Esophagus squamous epithelium (tissue), 5 donors: ENCODE results near the gene PTOV1. TPM values are rescaled to one million over a fixed set of nuclear protein-coding genes. Genes with fewer than 3 reads are reported as not detected.

Experiments used
- DNase-seq: peaks from one replicate; lab custom pipeline; 2025; lab: John Stamatoyannopoulos, UW
- H3K27ac ChIP-seq, 4 donors: fragments of 200-600 bp; sonication (generic); one replicate each; pipeline ENCODE4 v1.5.1; 2016 to 2019; ENCODE audit warnings: mild to moderate bottlenecking in 1 of 4
- H3K27me3 ChIP-seq, 4 donors: fragments of 200-600 bp; sonication (generic); 1 replicate in 3 of 4; 2 replicates in 1 of 4; pipeline versions ENCODE4 v1.5.1 to v1.6.0; 2017 to 2021; ENCODE audit warnings: antibody characterized with exemption in 1 of 4
- H3K36me3 ChIP-seq, 3 donors: fragments of 200-600 bp; sonication (generic); one replicate each; pipeline ENCODE4 v1.5.1; 2016 to 2019
- H3K4me1 ChIP-seq, 3 donors: fragments of 200-600 bp; sonication (generic); one replicate each; pipeline ENCODE4 v1.5.1; 2017 to 2019
- H3K4me3 ChIP-seq, 4 donors: fragments of 200-600 bp; sonication (generic); 1 replicate in 3 of 4; 2 replicates in 1 of 4; pipeline ENCODE4 v1.5.1; 2016 to 2019; ENCODE audit warnings: mild to moderate bottlenecking in 2 of 4, moderate library complexity in 1 of 4
- H3K9me3 ChIP-seq, 3 donors: fragments of 200-600 bp; sonication (generic); one replicate each; pipeline ENCODE4 v1.5.1; 2016 to 2019
- POLR2A ChIP-seq, 4 donors: fragments of 450-650 bp; IDR thresholded peaks; one replicate each; pipeline ENCODE4 v1.6.1; 2017; ENCODE audit warnings: antibody characterized with exemption in 4 of 4, mild to moderate bottlenecking in 4 of 4, moderate library complexity in 3 of 4
- WGBS, 2 donors: methylation state at CpG; one replicate each; pipeline ENCODE4 v1.1.5; 2018; 5-methylcytosine and 5-hydroxymethylcytosine counted together
- intact Hi-C: fragments of 100-400 bp; cut with DNase I; formaldehyde crosslinking; loops from one replicate; pipeline ENCODE4 v1.15.0; 2022
- total RNA-seq, 4 donors: library from RNA; depleted of rRNA; stranded (reverse); fragments of >200 nt; gene quantifications; one replicate each; pipeline ENCODE4 v1.1.0, GENCODE V29; 2016
- TF ChIP-seq, protein P1 (sequence below), 6 experiments: fragments of 450-650 bp in 4 of 6; fragments of 200-600 bp in 2 of 6; sonication (generic) in 2 of 6; IDR thresholded peaks; one replicate each; pipeline ENCODE4 v1.5.1; 2016 to 2019; ENCODE audit warnings: antibody characterized with exemption in 6 of 6, mild to moderate bottlenecking in 4 of 6, moderate library complexity in 4 of 6
- donor health status: DM: yes; HTN: yes; CAD: no.

Gene PTOV1
- total RNA-seq, 4 donors from 2014 or later: 31.3 to 57.0 (median 45.2) TPM

DNA sequence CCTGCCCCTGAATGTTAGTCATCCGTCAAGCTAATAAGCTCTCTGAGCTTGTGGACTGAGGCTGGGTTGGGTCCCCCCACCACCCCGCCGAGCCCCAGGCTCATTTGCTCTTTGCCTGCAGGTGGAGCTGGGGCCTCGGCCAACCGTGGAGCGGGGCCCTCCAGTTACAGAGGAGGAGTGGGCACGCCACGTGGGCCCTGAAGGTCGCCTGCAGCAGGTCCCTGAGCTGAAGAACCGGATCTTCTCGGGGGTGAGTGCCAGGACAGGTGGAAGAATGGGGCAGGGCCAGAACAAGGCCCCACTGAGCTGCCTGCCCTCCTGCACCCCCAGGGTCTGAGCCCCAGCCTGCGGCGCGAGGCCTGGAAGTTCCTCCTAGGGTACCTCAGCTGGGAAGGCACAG is 31.7 kb downstream of the PTOV1 start:
- Histone ChIP-seq H3K4me1 (peaks cover 6 to 18% (median 12%) of the 10 kb centered on the region in 3 donors), H3K36me3 (peaks cover 45 to 91% (median 59%) of the 10 kb centered on the region in 3 donors), H3K27ac (no peak overlapping the region), H3K27me3 (no peaks in the 10 kb centered on the region), H3K4me3 (no peak overlapping the region), H3K9me3 (peaks cover 0 to 6% (median 0%) of the 10 kb centered on the region in 3 donors)
- 100% methylated on average over 3 of the region's 14 CpGs; no CpG with 5 or more reads in 1 of the 2 donors for WGBS, 2 donors
- TF ChIP-seq POLR2A (IDR thresholded peaks at IDR 0.05): no peak
- TF ChIP-seq, protein P1, sequence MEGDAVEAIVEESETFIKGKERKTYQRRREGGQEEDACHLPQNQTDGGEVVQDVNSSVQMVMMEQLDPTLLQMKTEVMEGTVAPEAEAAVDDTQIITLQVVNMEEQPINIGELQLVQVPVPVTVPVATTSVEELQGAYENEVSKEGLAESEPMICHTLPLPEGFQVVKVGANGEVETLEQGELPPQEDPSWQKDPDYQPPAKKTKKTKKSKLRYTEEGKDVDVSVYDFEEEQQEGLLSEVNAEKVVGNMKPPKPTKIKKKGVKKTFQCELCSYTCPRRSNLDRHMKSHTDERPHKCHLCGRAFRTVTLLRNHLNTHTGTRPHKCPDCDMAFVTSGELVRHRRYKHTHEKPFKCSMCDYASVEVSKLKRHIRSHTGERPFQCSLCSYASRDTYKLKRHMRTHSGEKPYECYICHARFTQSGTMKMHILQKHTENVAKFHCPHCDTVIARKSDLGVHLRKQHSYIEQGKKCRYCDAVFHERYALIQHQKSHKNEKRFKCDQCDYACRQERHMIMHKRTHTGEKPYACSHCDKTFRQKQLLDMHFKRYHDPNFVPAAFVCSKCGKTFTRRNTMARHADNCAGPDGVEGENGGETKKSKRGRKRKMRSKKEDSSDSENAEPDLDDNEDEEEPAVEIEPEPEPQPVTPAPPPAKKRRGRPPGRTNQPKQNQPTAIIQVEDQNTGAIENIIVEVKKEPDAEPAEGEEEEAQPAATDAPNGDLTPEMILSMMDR (IDR thresholded peaks at IDR 0.05): no peak
- no peak for DNase-seq
- intact Hi-C loops: no loop called here

GRCh38 chr19:49883094-49883493 is 32.1 kb downstream of the PTOV1 start:
- TF ChIP-seq, protein P1 (IDR thresholded peaks at IDR 0.05): no peak
- no peak for TF ChIP-seq POLR2A (IDR thresholded peaks at IDR 0.05)
- no peak for DNase-seq
- no peak overlapping the region for H3K27ac ChIP-seq
- peaks cover 45 to 95% (median 59%) of the 10 kb centered on the region in 3 donors for H3K36me3 ChIP-seq
- no peak overlapping the region for H3K4me3 ChIP-seq
- WGBS, 2 donors: 91 to 92% methylated on average over 2 to 5 of the region's 5 CpGs
- intact Hi-C loops: no loop called here
- peaks cover 6 to 21% (median 11%) of the 10 kb centered on the region in 3 donors for H3K4me1 ChIP-seq
- peaks cover 0 to 6% (median 0%) of the 10 kb centered on the region in 3 donors for H3K9me3 ChIP-seq
- no peaks in the 10 kb centered on the region for H3K27me3 ChIP-seq

GRCh38 chr19:49884109-49884508 is 33.1 kb downstream of the PTOV1 start:
- intact Hi-C loops: no loop called here

GRCh38 chr19:49884760-49885159 is 33.8 kb downstream of the PTOV1 start:
- 50 to 77% methylated on average over 2 to 3 of the region's 3 CpGs for WGBS, 2 donors
- intact Hi-C loops: no loop called here
- Histone ChIP-seq H3K9me3 (peaks cover 0 to 6% (median 0%) of the 10 kb centered on the region in 3 donors), H3K27ac (no peak overlapping the region), H3K27me3 (no peaks in the 10 kb centered on the region), H3K4me1 (peaks cover under 1 to 16% (median under 1%) of the 10 kb centered on the region in 3 donors), H3K36me3 (peaks cover 45 to 89% (median 53%) of the 10 kb centered on the region in 3 donors), H3K4me3 (no peak overlapping the region)
- no peak for TF ChIP-seq POLR2A (IDR thresholded peaks at IDR 0.05)
- TF ChIP-seq, protein P1 (IDR thresholded peaks at IDR 0.05): no peak
- no peak for DNase-seq

More at GRCh38 chr19:49884109-49884508, 33.1 kb downstream of the PTOV1 start:
- Histone ChIP-seq H3K36me3 (peaks cover 45 to 96% (median 58%) of the 10 kb centered on the region in 3 donors), H3K27me3 (no peaks in the 10 kb centered on the region), H3K27ac (no peak overlapping the region), H3K9me3 (peaks cover 0 to 6% (median 0%) of the 10 kb centered on the region in 3 donors), H3K4me3 (no peak overlapping the region), H3K4me1 (peaks cover 0 to 12% (median 2%) of the 10 kb centered on the region in 3 donors)
- 95 to 100% methylated on average over 10 to 15 of the region's 18 CpGs for WGBS, 2 donors
- no peak for DNase-seq
- TF ChIP-seq, protein P1 (IDR thresholded peaks at IDR 0.05): no peak
- TF ChIP-seq POLR2A (IDR thresholded peaks at IDR 0.05): no peak

DNA sequence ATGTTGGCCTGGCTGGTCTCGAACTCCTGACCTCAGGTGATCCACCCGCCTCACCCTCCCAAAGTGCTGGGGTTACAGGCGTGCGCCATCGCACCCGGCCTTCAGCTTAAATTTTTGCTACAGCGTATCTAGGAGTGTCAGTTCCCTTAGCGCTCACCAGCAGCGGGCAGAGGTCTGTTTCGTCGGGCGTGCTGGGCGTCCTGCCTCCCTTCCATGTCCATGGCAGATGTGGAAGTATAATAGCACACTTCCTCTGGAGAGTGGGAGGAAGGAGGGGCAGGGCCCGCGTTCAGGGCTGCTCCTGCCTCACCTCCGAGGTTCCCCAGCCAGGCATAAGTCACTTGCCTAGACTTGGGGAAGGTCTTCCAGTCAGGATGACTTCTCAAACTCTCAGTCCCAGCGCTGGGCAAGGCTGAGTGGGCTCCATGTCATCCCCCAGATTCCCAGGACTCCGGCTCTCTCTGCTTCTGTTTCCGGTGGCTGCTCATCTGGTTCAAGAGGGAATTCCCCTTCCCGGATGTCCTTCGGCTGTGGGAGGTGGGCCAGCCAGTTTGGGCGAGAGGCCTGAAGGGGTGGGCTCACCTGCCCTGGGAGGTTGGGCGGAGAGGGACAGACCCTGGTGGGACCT is 36.2 kb downstream of the PTOV1 start:
- no peak for DNase-seq
- Histone ChIP-seq H3K4me3 (no peak overlapping the region), H3K9me3 (peaks cover 0 to 6% (median 0%) of the 10 kb centered on the region in 3 donors), H3K27ac (no peak overlapping the region), H3K36me3 (peaks cover 28 to 65% (median 30%) of the 10 kb centered on the region in 3 donors), H3K27me3 (peaks cover 0 to 14% (median 0%) of the 10 kb centered on the region in 4 donors), H3K4me1 (peaks cover 10 to 31% (median 11%) of the 10 kb centered on the region in 3 donors)
- TF ChIP-seq, protein P1 (IDR thresholded peaks at IDR 0.05): no peak
- no peak for TF ChIP-seq POLR2A (IDR thresholded peaks at IDR 0.05)
- intact Hi-C loops: no loop called here
- WGBS, 2 donors: 66 to 84% methylated on average over 14 to 17 of the region's 23 CpGs
